ENCODE measurements around the gene TMPRSS3.

- no peak for TF ChIP-seq POLR2A (IDR thresholded peaks at IDR 0.05)
- TF ChIP-seq CTCF (IDR thresholded peaks at IDR 0.05), result no peak
- TF ChIP-seq EP300 (IDR thresholded peaks at IDR 0.05), result no peak
Measured at GRCh38 chr21:42421018-42421793, 25.4 kb upstream of the TMPRSS3 start.
